Prostate gland (tissue), 2 donors: ENCODE results near the gene SH2D6. TPM values are rescaled to one million over a fixed set of nuclear protein-coding genes. Genes with fewer than 3 reads are reported as not detected.
A peak's percentile ranks its signal among the peaks of the same experiment; 100 is the strongest.

ENCODE experiments used
- DNase-seq: peaks from one replicate; pipeline ENCODE4 v3.0.0-alpha.2; 2019; ENCODE audit warnings: low spot score
- H3K27ac ChIP-seq, 2 donors: fragments of 200-600 bp; sonication (generic); 2 replicates each; pipeline ENCODE4 v1.5.1; 2017 to 2019
- H3K27me3 ChIP-seq: fragments of 200-600 bp; sonication (generic); replicated peaks from 2 replicates; pipeline ENCODE4 v1.5.1; 2019; ENCODE audit not compliant: insufficient read depth
- H3K36me3 ChIP-seq, 2 donors: fragments of 200-600 bp; sonication (generic); 1 replicate in 1 of 2; 2 replicates in 1 of 2; pipeline versions ENCODE4 v1.5.1 to v1.8.1; 2017 to 2019
- H3K4me1 ChIP-seq: fragments of 200-600 bp; sonication (generic); replicated peaks from 2 replicates; pipeline ENCODE4 v1.5.1; 2019
- H3K4me3 ChIP-seq, 2 donors: fragments of 200-600 bp; sonication (generic); 2 replicates each; pipeline ENCODE4 v1.5.1; 2017 to 2019
- H3K9me3 ChIP-seq: fragments of 200-600 bp; sonication (generic); 2 replicates; pipeline ENCODE4 v1.5.1; 2017
- POLR2A ChIP-seq: fragments of 450-650 bp; IDR thresholded peaks from one replicate; pipeline ENCODE4 v1.6.1; 2016; ENCODE audit warnings: antibody characterized with exemption, mild to moderate bottlenecking
- POLR2AphosphoS5 ChIP-seq: sonication (generic); formaldehyde crosslinking; IDR thresholded peaks from one replicate; pipeline ENCODE4 v1.6.1; 2017; ENCODE audit warnings: antibody characterized with exemption
- WGBS: methylation state at CpG from one replicate; pipeline ENCODE4 v1.1.5; 2018; 5-methylcytosine and 5-hydroxymethylcytosine counted together
- intact Hi-C: fragments of 100-400 bp; cut with DNase I; formaldehyde crosslinking; loops from one replicate; pipeline ENCODE4 v1.14.2; 2022
- total RNA-seq, 2 donors: library from RNA; depleted of rRNA; stranded (reverse); fragments of >200 nt; gene quantifications; one replicate each; pipeline ENCODE4 v1.1.0, GENCODE V29; 2016
- TF ChIP-seq, protein P1 (sequence below), 4 experiments: fragments of 200-600 bp in 2 of 4; fragments of 450-650 bp in 2 of 4; sonication (generic) in 2 of 4; IDR thresholded peaks; 1 replicate in 3 of 4; 2 replicates in 1 of 4; pipeline ENCODE4 v1.5.1; 2016 to 2019; ENCODE audit warnings: antibody characterized with exemption in 4 of 4, mild to moderate bottlenecking in 2 of 4, moderate library complexity in 2 of 4

SH2D6 gene
- total RNA-seq, 2 donors from 2014 or later, result 0.23 to 1.8 TPM

GRCh38 chr2:85457043-85457442 is 38.5 kb downstream of the SH2D6 start:
- no peak for DNase-seq
- WGBS, result 71% methylated on average over 5 of the region's 5 CpGs
- Histone ChIP-seq H3K9me3 (no peaks in the 10 kb centered on the region), H3K4me3 (no peak overlapping the region), H3K27ac (no peak overlapping the region), H3K27me3 (no peaks in the 10 kb centered on the region), H3K4me1 (no peaks in the 10 kb centered on the region), H3K36me3 (no peaks in the 10 kb centered on the region)
- intact Hi-C loops, result no loop called here
- TF ChIP-seq, protein P1, sequence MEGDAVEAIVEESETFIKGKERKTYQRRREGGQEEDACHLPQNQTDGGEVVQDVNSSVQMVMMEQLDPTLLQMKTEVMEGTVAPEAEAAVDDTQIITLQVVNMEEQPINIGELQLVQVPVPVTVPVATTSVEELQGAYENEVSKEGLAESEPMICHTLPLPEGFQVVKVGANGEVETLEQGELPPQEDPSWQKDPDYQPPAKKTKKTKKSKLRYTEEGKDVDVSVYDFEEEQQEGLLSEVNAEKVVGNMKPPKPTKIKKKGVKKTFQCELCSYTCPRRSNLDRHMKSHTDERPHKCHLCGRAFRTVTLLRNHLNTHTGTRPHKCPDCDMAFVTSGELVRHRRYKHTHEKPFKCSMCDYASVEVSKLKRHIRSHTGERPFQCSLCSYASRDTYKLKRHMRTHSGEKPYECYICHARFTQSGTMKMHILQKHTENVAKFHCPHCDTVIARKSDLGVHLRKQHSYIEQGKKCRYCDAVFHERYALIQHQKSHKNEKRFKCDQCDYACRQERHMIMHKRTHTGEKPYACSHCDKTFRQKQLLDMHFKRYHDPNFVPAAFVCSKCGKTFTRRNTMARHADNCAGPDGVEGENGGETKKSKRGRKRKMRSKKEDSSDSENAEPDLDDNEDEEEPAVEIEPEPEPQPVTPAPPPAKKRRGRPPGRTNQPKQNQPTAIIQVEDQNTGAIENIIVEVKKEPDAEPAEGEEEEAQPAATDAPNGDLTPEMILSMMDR (IDR thresholded peaks at IDR 0.05), result no peak

DNA sequence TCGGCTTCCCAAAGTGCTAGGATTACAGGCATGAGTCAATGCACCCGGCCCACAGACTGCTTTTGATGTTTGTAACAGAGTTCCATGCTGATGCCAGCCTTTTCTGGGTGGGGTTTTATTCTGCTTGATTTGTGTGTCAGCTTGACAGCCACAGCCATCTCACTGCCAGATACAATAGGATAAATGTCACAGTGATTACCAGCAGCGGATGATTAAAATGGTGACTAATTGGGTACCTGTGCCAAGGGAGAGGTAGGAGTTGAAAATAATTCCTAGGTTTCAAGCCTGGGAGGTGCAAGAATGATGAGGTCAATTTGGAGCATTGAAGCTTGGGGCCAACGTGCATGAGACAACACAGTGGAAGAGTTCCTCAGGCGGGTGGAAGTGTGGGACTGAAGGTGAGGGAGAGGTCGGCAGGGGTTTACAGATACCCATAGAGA is 39.4 kb downstream of the SH2D6 start:
- peak; percentile 58 for DNase-seq
- WGBS, result 35% methylated on average over 6 of the region's 6 CpGs
- Histone ChIP-seq H3K4me1 (no peaks in the 10 kb centered on the region), H3K9me3 (no peaks in the 10 kb centered on the region), H3K36me3 (no peaks in the 10 kb centered on the region), H3K27ac (no peak overlapping the region), H3K27me3 (no peaks in the 10 kb centered on the region), H3K4me3 (no peak overlapping the region)
- intact Hi-C loops, result no loop called here
- peak; percentile 27 for TF ChIP-seq POLR2AphosphoS5
- TF ChIP-seq, protein P1 (IDR thresholded peaks at IDR 0.05), result no peak

DNA sequence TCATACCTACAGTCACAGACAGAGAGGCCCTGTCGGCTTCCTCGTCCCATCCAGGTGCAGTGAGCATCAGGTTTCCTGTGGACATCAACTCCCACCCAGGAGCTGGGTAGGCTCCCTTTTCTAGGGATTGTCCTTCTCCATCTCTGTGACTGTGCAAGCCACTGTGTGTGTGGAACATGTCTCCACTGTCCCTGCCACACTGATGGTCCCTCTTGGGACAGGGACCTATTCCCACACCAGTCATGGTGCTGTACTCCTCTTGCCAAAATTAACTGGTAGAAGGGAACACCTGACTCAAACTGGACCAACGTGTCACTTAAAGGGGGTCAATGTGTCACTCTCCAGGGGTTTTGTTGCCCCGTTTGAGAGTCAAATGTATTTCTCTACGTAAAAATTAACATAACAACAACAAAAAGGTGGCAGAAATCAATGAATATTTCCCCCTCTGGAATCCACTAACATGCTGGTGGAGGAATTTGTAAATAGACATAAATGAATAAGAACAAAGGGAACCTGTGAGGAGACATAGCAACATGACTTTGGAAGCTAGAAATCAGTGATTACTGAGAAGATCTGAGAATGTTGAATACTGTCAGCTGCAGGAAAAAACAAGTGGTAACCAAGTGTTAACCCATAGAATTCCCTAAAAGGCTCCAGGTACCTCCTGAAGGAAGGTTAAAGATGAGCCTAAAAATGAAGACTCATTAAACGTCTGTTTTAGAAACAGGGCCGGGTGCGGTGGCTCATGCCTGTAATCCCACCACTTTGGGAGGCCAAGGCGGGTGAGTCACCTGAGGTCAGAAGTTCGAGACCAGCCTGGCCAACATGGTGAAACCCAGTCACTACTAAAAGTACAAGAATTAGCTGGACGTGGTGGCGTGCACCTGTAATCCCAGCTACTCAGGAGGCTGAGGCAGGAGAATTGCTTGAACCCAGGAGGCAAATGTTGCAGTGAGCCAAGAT is 40.4 kb downstream of the SH2D6 start:
- no peak for TF ChIP-seq POLR2A
- TF ChIP-seq POLR2AphosphoS5, result no peak
- TF ChIP-seq, protein P1 (IDR thresholded peaks at IDR 0.05), result no peak
- H3K9me3 ChIP-seq, result no peaks in the 10 kb centered on the region
- H3K27me3 ChIP-seq, result no peaks in the 10 kb centered on the region
- H3K4me3 ChIP-seq, result no peak overlapping the region
- H3K4me1 ChIP-seq, result no peaks in the 10 kb centered on the region
- no peaks in the 10 kb centered on the region for H3K36me3 ChIP-seq
- WGBS, result 81% methylated on average over 12 of the region's 12 CpGs
- H3K27ac ChIP-seq, result no peak overlapping the region
- no peak for DNase-seq
- intact Hi-C loops, result no loop called here

GRCh38 chr2:85459771-85460170 is 41.3 kb downstream of the SH2D6 start:
- Histone ChIP-seq H3K27ac (no peak overlapping the region), H3K4me1 (no peaks in the 10 kb centered on the region), H3K27me3 (no peaks in the 10 kb centered on the region), H3K9me3 (no peaks in the 10 kb centered on the region), H3K4me3 (no peak overlapping the region), H3K36me3 (no peaks in the 10 kb centered on the region)
- WGBS, result 87% methylated on average over 1 of the region's 1 CpG
- intact Hi-C loops, result no loop called here
- no peak for DNase-seq
- TF ChIP-seq, protein P1 (IDR thresholded peaks at IDR 0.05), result no peak
- no peak for TF ChIP-seq POLR2AphosphoS5
- no peak for TF ChIP-seq POLR2A

DNA sequence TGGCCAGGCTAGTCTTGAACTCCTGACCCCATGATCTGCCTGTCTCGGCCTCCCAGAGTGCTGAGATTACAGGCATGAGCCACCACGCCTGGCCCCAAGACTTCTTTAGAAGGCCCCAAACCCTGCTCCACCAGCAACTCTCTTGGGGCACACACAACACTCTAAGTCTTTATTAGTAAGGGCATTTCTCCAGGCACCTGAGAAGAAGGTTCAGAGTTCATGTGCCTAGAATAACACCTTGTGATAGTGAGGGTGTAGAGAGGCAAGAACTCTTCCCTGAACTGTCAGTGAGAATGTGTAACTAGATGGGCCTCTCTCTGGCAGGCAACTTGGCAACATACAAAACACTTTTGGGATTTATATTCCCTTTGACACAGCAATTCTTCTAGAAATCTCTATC is 43.8 kb downstream of the SH2D6 start:
- intact Hi-C loops, result no loop called here
- no peak for DNase-seq
- no peak overlapping the region for H3K4me3 ChIP-seq
- TF ChIP-seq, protein P1 (IDR thresholded peaks at IDR 0.05), result no peak
- TF ChIP-seq POLR2AphosphoS5 (no peak), POLR2A (no peak)
- H3K36me3 ChIP-seq, result no peaks in the 10 kb centered on the region
- no peaks in the 10 kb centered on the region for H3K4me1 ChIP-seq
- no peak overlapping the region for H3K27ac ChIP-seq
- no peaks in the 10 kb centered on the region for H3K9me3 ChIP-seq
- WGBS, result 96% methylated on average over 2 of the region's 2 CpGs
- no peaks in the 10 kb centered on the region for H3K27me3 ChIP-seq
